ENCODE results near the gene ITPKB.
"Not testable (repeated sequence)": the region's sequence is repeated elsewhere in the genome, so short reads cannot be mapped to it uniquely, and the experiment has no call there.

ITPKB gene

GRCh38 chr1:226725897-226726267, 13.2 kb downstream of the ITPKB start:
- Histone ChIP-seq H3K36me3 (no peaks in the 10 kb centered on the region), H3K4me3 (ENCODE audit: low read depth, low read length) (no peak overlapping the region), H3K27me3 (ENCODE audit: insufficient read depth, low read depth, severe bottlenecking) (no peaks in the 10 kb centered on the region), H3K27ac (no peak overlapping the region), H3K9me3 (ENCODE audit: severe bottlenecking) (no peaks in the 10 kb centered on the region)
- DNase-seq: no peak
- TF ChIP-seq, protein P1, sequence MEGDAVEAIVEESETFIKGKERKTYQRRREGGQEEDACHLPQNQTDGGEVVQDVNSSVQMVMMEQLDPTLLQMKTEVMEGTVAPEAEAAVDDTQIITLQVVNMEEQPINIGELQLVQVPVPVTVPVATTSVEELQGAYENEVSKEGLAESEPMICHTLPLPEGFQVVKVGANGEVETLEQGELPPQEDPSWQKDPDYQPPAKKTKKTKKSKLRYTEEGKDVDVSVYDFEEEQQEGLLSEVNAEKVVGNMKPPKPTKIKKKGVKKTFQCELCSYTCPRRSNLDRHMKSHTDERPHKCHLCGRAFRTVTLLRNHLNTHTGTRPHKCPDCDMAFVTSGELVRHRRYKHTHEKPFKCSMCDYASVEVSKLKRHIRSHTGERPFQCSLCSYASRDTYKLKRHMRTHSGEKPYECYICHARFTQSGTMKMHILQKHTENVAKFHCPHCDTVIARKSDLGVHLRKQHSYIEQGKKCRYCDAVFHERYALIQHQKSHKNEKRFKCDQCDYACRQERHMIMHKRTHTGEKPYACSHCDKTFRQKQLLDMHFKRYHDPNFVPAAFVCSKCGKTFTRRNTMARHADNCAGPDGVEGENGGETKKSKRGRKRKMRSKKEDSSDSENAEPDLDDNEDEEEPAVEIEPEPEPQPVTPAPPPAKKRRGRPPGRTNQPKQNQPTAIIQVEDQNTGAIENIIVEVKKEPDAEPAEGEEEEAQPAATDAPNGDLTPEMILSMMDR (IDR thresholded peaks at IDR 0.05; ENCODE audit: low read depth, low read length): no peak

GRCh38 chr1:226723657-226724532, 15.2 kb downstream of the ITPKB start:
- DNase-seq: no peak
- Histone ChIP-seq H3K36me3 (no peaks in the 10 kb centered on the region), H3K27me3 (ENCODE audit: insufficient read depth, low read depth, severe bottlenecking) (no peaks in the 10 kb centered on the region), H3K9me3 (ENCODE audit: severe bottlenecking) (no peaks in the 10 kb centered on the region), H3K4me3 (ENCODE audit: low read depth, low read length) (no peak overlapping the region), H3K27ac (no peak overlapping the region)
- TF ChIP-seq, protein P1 (IDR thresholded peaks at IDR 0.05; ENCODE audit: low read depth, low read length): no peak

DNA sequence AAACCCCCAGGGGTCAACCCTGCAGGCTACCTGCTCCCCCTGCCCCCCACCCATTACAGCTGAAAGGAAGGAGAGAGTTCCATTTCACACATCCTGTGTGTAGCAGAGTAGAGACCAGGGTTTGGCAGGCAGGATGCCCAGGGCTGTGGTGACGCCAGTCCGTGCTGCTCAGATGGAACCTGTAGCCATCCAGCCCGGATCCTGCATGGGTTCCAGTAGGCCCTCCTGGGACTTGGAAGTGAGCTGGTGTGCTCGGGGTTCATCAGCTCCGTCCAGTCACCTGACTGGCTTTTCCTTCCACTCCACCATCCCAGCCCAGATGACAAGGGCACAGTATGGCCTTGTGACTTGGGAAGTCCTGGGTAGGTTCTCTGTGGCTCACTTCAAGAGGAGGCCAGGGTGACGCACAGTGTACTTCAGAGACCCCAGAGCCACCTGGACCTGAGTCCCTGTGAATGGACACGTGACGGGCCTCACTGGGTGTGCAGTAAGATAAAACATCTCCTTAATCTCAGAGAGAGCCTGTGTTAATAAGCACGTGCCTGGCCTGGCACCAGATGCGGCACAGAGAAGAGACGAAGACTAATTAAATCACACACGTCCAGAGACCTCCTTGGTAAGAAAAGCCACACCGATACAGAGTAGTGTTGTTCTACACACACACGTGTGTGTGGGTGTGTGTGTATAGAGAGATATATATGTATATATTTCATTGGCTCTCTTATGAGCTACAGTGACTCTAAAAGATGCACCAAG, 16.0 kb downstream of the ITPKB start:
- no peaks in the 10 kb centered on the region for H3K36me3 ChIP-seq

DNA sequence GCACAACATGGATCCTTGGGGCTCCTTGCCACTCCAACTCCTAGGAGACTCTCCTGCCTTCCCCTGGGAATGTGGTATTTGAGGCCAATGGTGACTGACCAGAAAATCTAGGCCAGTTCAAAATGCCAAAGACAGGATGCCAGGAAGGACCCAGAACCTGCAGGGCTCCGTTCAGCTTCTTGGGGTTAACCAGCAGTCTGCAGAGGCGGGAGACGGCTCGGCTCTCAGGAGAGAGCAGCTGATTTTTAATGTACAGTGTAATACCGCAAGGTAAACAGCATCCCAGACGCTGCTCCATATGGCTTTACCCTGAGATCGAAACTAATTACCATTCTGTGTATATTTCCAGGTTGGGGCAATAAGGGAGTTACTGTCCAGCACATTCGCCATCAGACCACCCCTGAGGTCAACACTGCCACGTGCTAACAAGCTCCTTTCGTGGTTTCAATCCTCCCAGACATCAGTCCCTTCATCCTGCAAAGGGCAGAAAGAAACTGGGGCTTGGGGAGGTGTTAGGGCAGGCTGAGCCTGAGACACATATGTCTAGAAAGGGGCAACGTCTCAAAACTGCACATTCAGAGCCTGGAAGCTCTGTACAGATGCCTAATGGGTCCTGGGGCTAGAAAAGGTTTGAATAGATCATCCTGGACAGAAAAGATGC, 16.7 kb downstream of the ITPKB start:
- Histone ChIP-seq H3K4me3 (ENCODE audit: low read depth, low read length) (no peak overlapping the region), H3K27me3 (ENCODE audit: insufficient read depth, low read depth, severe bottlenecking) (no peaks in the 10 kb centered on the region), H3K36me3 (no peaks in the 10 kb centered on the region), H3K27ac (no peak overlapping the region), H3K9me3 (ENCODE audit: severe bottlenecking) (no peaks in the 10 kb centered on the region)
- TF ChIP-seq, protein P1 (IDR thresholded peaks at IDR 0.05; ENCODE audit: low read depth, low read length): no peak
- DNase-seq: no peak

More for the DNA sequence above, 16.0 kb downstream of the ITPKB start:
- Histone ChIP-seq H3K9me3 (ENCODE audit: severe bottlenecking) (no peaks in the 10 kb centered on the region), H3K27me3 (ENCODE audit: insufficient read depth, low read depth, severe bottlenecking) (no peaks in the 10 kb centered on the region), H3K27ac (no peak overlapping the region), H3K4me3 (ENCODE audit: low read depth, low read length) (no peak overlapping the region)
- no peak for DNase-seq
- TF ChIP-seq, protein P1 (IDR thresholded peaks at IDR 0.05; ENCODE audit: low read depth, low read length): no peak

- H3K27me3 ChIP-seq (ENCODE audit: insufficient read depth, low read depth, severe bottlenecking); DNase-seq; H3K9me3 ChIP-seq (ENCODE audit: severe bottlenecking); H3K36me3 ChIP-seq; H3K27ac ChIP-seq; H3K4me3 ChIP-seq (ENCODE audit: low read depth, low read length): not testable (repeated sequence)
Measured at GRCh38 chr1:226720574-226720973, 18.5 kb downstream of the ITPKB start.

Data from WERI-Rb-1 (cell line).